Measurements from ENCODE around the gene DEDD2. TPM values are rescaled to one million over a fixed set of nuclear protein-coding genes. Genes with fewer than 3 reads are reported as not detected.

The DEDD2 gene
- total RNA-seq, 1 experiment from 2014 or later = 34.4 TPM

DNA sequence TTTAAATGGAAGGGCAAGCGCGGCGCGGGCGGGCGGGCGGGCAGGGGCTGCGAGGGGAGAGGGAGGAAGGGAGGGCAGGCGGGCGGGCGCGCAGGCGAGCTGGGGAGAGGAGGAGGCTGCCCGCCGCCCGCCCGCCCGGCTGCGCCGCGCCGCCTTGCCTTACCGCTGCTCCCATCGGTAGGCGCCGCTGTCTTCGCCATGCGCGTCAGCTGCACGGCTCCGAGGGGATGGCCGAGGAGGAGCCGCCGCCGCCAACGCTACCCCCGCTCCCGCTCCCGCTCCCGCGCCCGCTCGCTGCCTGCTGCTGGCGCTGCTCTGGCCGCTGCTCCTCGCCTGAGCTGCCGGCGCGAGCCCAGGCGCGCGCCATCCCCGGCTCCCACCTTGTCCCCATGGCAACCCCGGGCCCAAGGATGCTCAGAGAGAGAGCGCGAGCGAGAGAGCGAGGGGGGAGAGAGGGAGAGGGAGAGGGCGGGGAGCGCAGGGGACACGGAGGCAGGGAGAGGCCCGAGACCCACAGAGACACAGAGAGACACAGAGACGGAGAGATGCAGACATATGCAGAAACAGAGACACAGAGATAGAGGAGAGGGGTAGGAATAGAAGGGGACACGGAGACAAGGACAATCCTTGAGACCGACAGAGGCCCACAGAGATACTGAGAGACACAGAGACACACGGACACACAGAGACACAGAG is 40.3 kb downstream of the DEDD2 start:
- BruUV-seq (replicated peaks) = no TSS peak
- Histone ChIP-seq H3K79me2 (ENCODE audit: low read length) (no peaks in the 10 kb centered on the region), H3K4me3 (ENCODE audit: low read length) (peak overlapping the region; percentile 77), H3F3A (ENCODE audit: low read length, unreplicated experiment) (no peaks in the 10 kb centered on the region), H3K4me2 (ENCODE audit: low read length) (peak overlapping the region; percentile 95; the same call in 1 of the 2 replicates), H4K20me1 (ENCODE audit: low read length) (no peaks in the 10 kb centered on the region), H3K27ac (ENCODE audit: low read length) (no peak overlapping the region), H3K9me3 (ENCODE audit: low read length) (no peaks in the 10 kb centered on the region), H3K9me2 (replicated peaks; ENCODE audit: low read length) (no peaks in the 10 kb centered on the region), H3K9ac (ENCODE audit: low read length) (no peak overlapping the region), H3K27me3 (ENCODE audit: low read length) (peaks cover 38% of the 10 kb centered on the region), H3K36me3 (ENCODE audit: low read depth, low read length) (no peaks in the 10 kb centered on the region), H2AFZ (ENCODE audit: low read length) (peak overlapping the region; percentile 57; the same call in 1 of the 2 replicates), H3K4me1 (ENCODE audit: insufficient read depth, low read length) (peaks cover 15% of the 10 kb centered on the region)
- TF ChIP-seq, protein P1, sequence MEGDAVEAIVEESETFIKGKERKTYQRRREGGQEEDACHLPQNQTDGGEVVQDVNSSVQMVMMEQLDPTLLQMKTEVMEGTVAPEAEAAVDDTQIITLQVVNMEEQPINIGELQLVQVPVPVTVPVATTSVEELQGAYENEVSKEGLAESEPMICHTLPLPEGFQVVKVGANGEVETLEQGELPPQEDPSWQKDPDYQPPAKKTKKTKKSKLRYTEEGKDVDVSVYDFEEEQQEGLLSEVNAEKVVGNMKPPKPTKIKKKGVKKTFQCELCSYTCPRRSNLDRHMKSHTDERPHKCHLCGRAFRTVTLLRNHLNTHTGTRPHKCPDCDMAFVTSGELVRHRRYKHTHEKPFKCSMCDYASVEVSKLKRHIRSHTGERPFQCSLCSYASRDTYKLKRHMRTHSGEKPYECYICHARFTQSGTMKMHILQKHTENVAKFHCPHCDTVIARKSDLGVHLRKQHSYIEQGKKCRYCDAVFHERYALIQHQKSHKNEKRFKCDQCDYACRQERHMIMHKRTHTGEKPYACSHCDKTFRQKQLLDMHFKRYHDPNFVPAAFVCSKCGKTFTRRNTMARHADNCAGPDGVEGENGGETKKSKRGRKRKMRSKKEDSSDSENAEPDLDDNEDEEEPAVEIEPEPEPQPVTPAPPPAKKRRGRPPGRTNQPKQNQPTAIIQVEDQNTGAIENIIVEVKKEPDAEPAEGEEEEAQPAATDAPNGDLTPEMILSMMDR (conservative IDR thresholded peaks at IDR 0.05; ENCODE audit: low read depth, low read length) = no peak
- DNase-seq (peak; percentile 69), ATAC-seq (peak; percentile 78)
- POLR2A ChIA-PET (ENCODE audit: unreplicated experiment) = no interaction called here
- CTCF ChIA-PET = interaction anchor here (0.7 kb wide), 1 partner anchor 66 kb away, joined by 3 read pairs; no protein-coding TSS in a partner anchor
- intact Hi-C loops (cut with micrococcal nuclease) = no loop called here

DNA sequence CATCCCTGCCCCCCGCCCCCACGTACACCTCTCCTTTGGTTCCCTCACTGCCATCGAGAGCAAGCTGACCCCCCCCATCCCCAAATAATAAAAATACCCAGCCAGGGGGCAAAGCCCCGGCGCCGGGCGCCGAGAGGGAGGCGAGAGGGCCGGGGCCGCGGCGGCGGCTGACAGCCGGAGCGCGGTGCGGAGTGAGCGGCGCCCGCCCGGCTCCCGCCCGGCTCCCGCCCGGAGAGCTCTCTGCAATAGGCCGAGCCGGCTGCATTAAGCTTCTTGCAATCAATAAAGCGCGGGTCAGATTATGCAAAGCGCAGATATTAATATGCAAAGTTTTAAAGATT is 40.9 kb downstream of the DEDD2 start:
- POLR2A ChIA-PET (ENCODE audit: unreplicated experiment) = no interaction called here
- H3K36me3 ChIP-seq (ENCODE audit: low read depth, low read length) = no peaks in the 10 kb centered on the region
- H4K20me1 ChIP-seq (ENCODE audit: low read length) = no peaks in the 10 kb centered on the region
- no peaks in the 10 kb centered on the region for H3K79me2 ChIP-seq (ENCODE audit: low read length)
- H3K9ac ChIP-seq (ENCODE audit: low read length) = peak overlapping the region; percentile 37; the same call in 1 of the 2 replicates
- no peak for DNase-seq
- intact Hi-C loops (cut with micrococcal nuclease) = no loop called here
- H3F3A ChIP-seq (ENCODE audit: low read length, unreplicated experiment) = no peaks in the 10 kb centered on the region
- CTCF ChIA-PET = interaction anchor here (0.7 kb wide), 2 partner anchors 33 to 66 kb away, joined by 3 read pairs; no protein-coding TSS in a partner anchor
- peak overlapping the region; percentile 95 for H3K4me2 ChIP-seq (ENCODE audit: low read length)
- peak; percentile 44 for ATAC-seq
- H2AFZ ChIP-seq (ENCODE audit: low read length) = peak overlapping the region; percentile 75
- H3K4me3 ChIP-seq (ENCODE audit: low read length) = peak overlapping the region; percentile 77
- BruUV-seq (replicated peaks) = no TSS peak
- H3K4me1 ChIP-seq (ENCODE audit: insufficient read depth, low read length) = peaks cover 20% of the 10 kb centered on the region
- no peak overlapping the region for H3K27ac ChIP-seq (ENCODE audit: low read length)
- TF ChIP-seq EZH2phosphoT487 (IDR thresholded peaks at IDR 0.05; ENCODE audit: borderline replicate concordance, low read length) (no peak), EZH2 (IDR thresholded peaks at IDR 0.05; ENCODE audit: low read length, unreplicated experiment) (no peak)
- TF ChIP-seq, protein P1 (conservative IDR thresholded peaks at IDR 0.05; ENCODE audit: low read depth, low read length) = no peak
- peaks cover 38% of the 10 kb centered on the region for H3K27me3 ChIP-seq (ENCODE audit: low read length)
- H3K9me2 ChIP-seq (replicated peaks; ENCODE audit: low read length) = no peaks in the 10 kb centered on the region
- H3K9me3 ChIP-seq (ENCODE audit: low read length) = no peaks in the 10 kb centered on the region
